Adrenal gland (tissue), 12 donors: ENCODE data around the gene RBM26. TPM values are rescaled to one million over a fixed set of nuclear protein-coding genes. Genes with fewer than 3 reads are reported as not detected.

Experiments used
- DNase-seq, 7 donors: peaks; one replicate each; pipeline ENCODE4 v3.0.0-alpha.2; 2019 to 2020
- H3K27ac ChIP-seq, 5 donors: fragments of 200-600 bp; sonication (generic) in 4 of 5; 1 replicate in 3 of 5; 2 replicates in 2 of 5; pipeline versions ENCODE4 v1.5.1 to v1.8.0; 2016 to 2020; ENCODE audit warnings: mild to moderate bottlenecking in 1 of 5
- H3K27me3 ChIP-seq: fragments of 200-600 bp; 2 replicates; pipeline ENCODE4 v1.8.0; 2021
- H3K36me3 ChIP-seq, 2 donors: fragments of 200-600 bp; replicated peaks in 1 of 2; 1 replicate in 1 of 2; 2 replicates in 1 of 2; pipeline versions ENCODE4 v1.5.1 to v1.8.0; 2018 to 2022
- H3K4me1 ChIP-seq, 2 donors: fragments of 200-600 bp; replicated peaks in 1 of 2; 1 replicate in 1 of 2; 2 replicates in 1 of 2; pipeline versions ENCODE4 v1.5.1 to v1.8.0; 2018 to 2021
- H3K4me3 ChIP-seq, 4 donors: fragments of 200-600 bp; sonication (generic) in 3 of 4; one replicate each; pipeline ENCODE4 v1.5.1; 2016 to 2018
- H3K9me3 ChIP-seq, 3 donors: fragments of 200-600 bp; sonication (generic) in 1 of 3; replicated peaks in 1 of 3; 1 replicate in 2 of 3; 2 replicates in 1 of 3; pipeline versions ENCODE4 v1.5.1 to v1.8.0; 2016 to 2021
- POLR2A ChIP-seq, 2 donors: fragments of 450-650 bp; IDR thresholded peaks; one replicate each; pipeline ENCODE4 v1.6.1; 2017; ENCODE audit warnings: antibody characterized with exemption in 2 of 2, mild to moderate bottlenecking in 2 of 2, moderate library complexity in 1 of 2
- WGBS, 4 donors: extraction: QIAGEN DNeasy Blood & Tissue Kit in 2 of 4; methylation state at CpG; one replicate each; pipeline versions ENCODE4 v1.1.5 to v1.1.7; 2013 to 2017; 5-methylcytosine and 5-hydroxymethylcytosine counted together
- intact Hi-C, 2 donors: fragments of 100-400 bp; cut with DNase I; formaldehyde crosslinking; loops; one replicate each; pipeline versions ENCODE4 v1.14.1 to v1.15.0; 2022 to 2023
- polyA plus RNA-seq, 3 donors: library from polyadenylated mRNA; stranded (reverse); fragments of 200-250 nt in 2 of 3; fragments of 350-450 nt in 1 of 3; fragmentation: Illumina TruSeq in 1 of 3; extraction: RNeasy Lipid Tissue Mini Kit (QIAGEN cat#74804) in 1 of 3; gene quantifications; one replicate each; pipeline ENCODE4 v1.2.3, GENCODE V29; 2013 to 2014
- total RNA-seq, 9 donors: library from RNA; depleted of rRNA in 4 of 9; stranded (reverse); fragments of >200 nt in 4 of 9; fragments of 120-200 nt in 1 of 9; fragmentation: NEBNext Ultra II Directional in 1 of 9; extraction: Animal tissue kit (Norgen Biotek cat#: 25700) in 1 of 9; gene quantifications; one replicate each; pipeline versions ENCODE4 v1.1.0 to v1.2.4, GENCODE V29; 2013 to 2023
- TF ChIP-seq, protein P1 (sequence below), 6 experiments: fragments of 450-650 bp in 4 of 6; fragments of 200-600 bp in 2 of 6; sonication (generic) in 1 of 6; IDR thresholded peaks; 1 replicate in 5 of 6; 2 replicates in 1 of 6; pipeline versions ENCODE4 v1.5.1 to v1.8.0; 2016 to 2021; ENCODE audit warnings: antibody characterized with exemption in 6 of 6, mild to moderate bottlenecking in 2 of 6, moderate library complexity in 1 of 6
- donor health status: healthy with polysubstance abuse.
- donor health status: Bipolar disorder and iron deficiency.
- donor health status: DM: yes; HTN: yes; CAD: no.
- donor health status: DM: no; HTN: no; CAD: no.
- donor health status: DM: no; HTN: no; CAD: no.
- donor health status: DM: yes; HTN: yes; CAD: no.

The RBM26 gene
- total and polyA plus RNA-seq, 12 donors, result 18.7 to 62.5 (median 39.7) TPM

DNA sequence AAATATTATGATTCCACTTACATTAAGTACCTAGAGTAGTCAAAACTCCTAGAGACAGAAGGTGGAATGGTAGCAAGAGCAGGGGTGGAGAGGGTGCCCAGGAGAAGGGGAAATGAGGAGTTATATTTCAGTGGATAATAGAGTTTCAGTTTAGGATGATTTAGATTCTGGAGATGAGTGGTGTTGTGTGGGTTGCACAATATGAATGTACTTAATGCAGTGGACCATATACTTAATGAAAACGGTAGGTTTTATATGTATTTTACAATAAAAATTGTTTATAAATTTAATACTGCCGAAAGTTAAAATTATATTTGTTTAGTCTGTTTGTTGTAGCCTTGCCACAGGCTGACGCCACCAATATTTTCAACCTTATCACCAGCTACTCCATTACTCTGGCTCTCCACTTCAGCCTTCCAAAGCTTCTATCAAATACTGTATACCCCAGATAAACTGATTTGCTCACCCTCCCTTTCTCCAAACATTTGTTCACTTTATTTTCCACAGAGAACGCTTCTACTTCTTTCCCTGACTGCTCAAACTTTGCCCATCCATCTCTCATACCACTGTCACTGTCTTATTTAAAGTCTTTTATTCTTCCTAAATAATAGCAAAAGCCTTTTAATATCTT lies 1.4 kb upstream of the RBM26 start:
- H3K4me3 ChIP-seq, result no peak overlapping the region
- no peaks in the 10 kb centered on the region for H3K27me3 ChIP-seq
- intact Hi-C loops, result no loop called here
- H3K36me3 ChIP-seq, result no peaks in the 10 kb centered on the region
- H3K4me1 ChIP-seq, result peaks cover 29 to 33% of the 10 kb centered on the region in 2 donors
- DNase-seq, result no peak
- H3K9me3 ChIP-seq, result no peaks in the 10 kb centered on the region
- no peak overlapping the region for H3K27ac ChIP-seq
- 92 to 97% (median 94%) methylated on average over 4 of the region's 4 CpGs for whole genome bisulfite sequencing, 4 donors
- TF ChIP-seq, protein P1, sequence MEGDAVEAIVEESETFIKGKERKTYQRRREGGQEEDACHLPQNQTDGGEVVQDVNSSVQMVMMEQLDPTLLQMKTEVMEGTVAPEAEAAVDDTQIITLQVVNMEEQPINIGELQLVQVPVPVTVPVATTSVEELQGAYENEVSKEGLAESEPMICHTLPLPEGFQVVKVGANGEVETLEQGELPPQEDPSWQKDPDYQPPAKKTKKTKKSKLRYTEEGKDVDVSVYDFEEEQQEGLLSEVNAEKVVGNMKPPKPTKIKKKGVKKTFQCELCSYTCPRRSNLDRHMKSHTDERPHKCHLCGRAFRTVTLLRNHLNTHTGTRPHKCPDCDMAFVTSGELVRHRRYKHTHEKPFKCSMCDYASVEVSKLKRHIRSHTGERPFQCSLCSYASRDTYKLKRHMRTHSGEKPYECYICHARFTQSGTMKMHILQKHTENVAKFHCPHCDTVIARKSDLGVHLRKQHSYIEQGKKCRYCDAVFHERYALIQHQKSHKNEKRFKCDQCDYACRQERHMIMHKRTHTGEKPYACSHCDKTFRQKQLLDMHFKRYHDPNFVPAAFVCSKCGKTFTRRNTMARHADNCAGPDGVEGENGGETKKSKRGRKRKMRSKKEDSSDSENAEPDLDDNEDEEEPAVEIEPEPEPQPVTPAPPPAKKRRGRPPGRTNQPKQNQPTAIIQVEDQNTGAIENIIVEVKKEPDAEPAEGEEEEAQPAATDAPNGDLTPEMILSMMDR (IDR thresholded peaks at IDR 0.05), result no peak
- TF ChIP-seq POLR2A (IDR thresholded peaks at IDR 0.05), result no peak

DNA sequence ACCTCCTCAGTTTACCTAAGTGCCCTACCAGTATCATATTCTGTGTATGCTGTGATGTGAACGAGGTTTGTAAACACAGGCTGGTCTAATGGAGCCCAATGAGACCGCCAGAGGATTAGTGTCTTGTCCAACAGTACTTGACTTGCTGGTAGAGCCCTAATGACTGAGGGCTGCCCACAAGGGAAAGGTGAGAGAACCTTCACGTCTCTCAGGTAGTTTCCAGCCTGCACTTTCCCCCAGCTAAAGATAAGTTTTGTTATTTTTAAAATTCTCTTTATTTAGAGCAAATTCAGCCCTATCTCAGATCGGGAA lies 498 bp upstream of the RBM26 start:
- H3K4me1 ChIP-seq, result peaks cover 36 to 42% of the 10 kb centered on the region in 2 donors
- intact Hi-C loops, result no loop called here
- H3K36me3 ChIP-seq, result no peaks in the 10 kb centered on the region
- no peaks in the 10 kb centered on the region for H3K9me3 ChIP-seq
- DNase-seq, result no peak
- H3K4me3 ChIP-seq, result peak overlapping the region; percentile 49 to 90 (median 66)
- H3K27ac ChIP-seq, result peak overlapping the region; percentile 90 to 95 (median 91)
- no peak for TF ChIP-seq POLR2A (IDR thresholded peaks at IDR 0.05)
- TF ChIP-seq, protein P1 (IDR thresholded peaks at IDR 0.05), result peak in 2 of 6 experiments; percentile 2 to 24
- no peaks in the 10 kb centered on the region for H3K27me3 ChIP-seq
- WGBS, 4 donors, result 7 to 13% (median 9%) methylated on average over 4 of the region's 4 CpGs

DNA sequence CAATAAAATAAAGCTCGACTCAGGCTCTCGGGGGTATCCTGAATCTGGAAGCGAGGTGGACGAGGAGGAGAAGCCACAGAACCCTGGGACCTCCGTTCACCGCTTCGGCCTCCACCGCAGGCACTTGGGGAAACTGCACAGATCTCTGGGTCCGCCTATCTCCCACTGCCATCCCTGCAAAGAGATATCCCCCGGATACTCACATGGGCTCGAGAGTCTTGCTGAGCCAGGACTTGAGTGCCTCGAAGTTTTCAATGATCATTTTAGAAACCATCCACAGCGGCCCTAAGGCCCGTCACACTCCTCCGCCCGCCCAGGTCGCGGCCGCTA lies 589 bp downstream of the RBM26 start:
- Histone ChIP-seq H3K9me3 (no peaks in the 10 kb centered on the region), H3K4me1 (peaks cover 45 to 53% of the 10 kb centered on the region in 2 donors), H3K4me3 (peak overlapping the region; percentile 49 to 90 (median 66)), H3K36me3 (no peaks in the 10 kb centered on the region), H3K27ac (peak overlapping the region; percentile 90 to 95 (median 91)), H3K27me3 (no peaks in the 10 kb centered on the region)
- 0 to 2% (median 1%) methylated on average over 16 to 19 of the region's 19 CpGs for WGBS, 4 donors
- peak in 4 of 7 donors; percentile 25 to 62 (median 34) for DNase-seq
- no peak for TF ChIP-seq POLR2A (IDR thresholded peaks at IDR 0.05)
- TF ChIP-seq, protein P1 (IDR thresholded peaks at IDR 0.05), result no peak
- intact Hi-C loops, result no loop called here

DNA sequence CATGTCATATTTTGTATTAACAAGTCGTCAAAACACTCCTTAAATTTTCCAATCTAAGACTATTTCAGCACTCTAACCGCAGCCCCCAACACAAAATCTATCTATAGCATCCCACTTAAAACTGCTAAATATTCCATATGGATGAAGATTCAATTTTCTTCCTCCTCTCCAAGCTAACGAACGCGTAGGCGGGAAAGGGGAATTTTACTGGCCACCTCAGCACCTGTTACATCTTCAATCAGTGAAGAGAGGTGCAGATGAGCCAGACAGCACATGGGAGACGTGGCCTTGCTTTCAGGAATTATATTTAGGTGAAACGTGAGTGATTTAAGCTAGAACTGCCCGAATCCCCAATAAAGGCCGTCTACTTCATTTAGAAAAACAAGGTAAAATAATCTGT lies 1.1 kb downstream of the RBM26 start:
- H3K36me3 ChIP-seq, result no peaks in the 10 kb centered on the region
- intact Hi-C loops, result no loop called here
- H3K27ac ChIP-seq, result peak overlapping the region in 3 of 5 donors; percentile 90 to 95 (median 91)
- H3K9me3 ChIP-seq, result no peaks in the 10 kb centered on the region
- peak in 1 of 7 donors; percentile 24 for DNase-seq
- peaks cover 49 to 58% of the 10 kb centered on the region in 2 donors for H3K4me1 ChIP-seq
- TF ChIP-seq, protein P1 (IDR thresholded peaks at IDR 0.05), result no peak
- no peaks in the 10 kb centered on the region for H3K27me3 ChIP-seq
- H3K4me3 ChIP-seq, result peak overlapping the region in 3 of 4 donors; percentile 49 to 90 (median 56)
- 1 to 3% (median 2%) methylated on average over 10 of the region's 10 CpGs for WGBS, 4 donors
